Kidney epithelial cell (primary cell): ENCODE data around the gene TBXA2R. TPM values are rescaled to one million over a fixed set of nuclear protein-coding genes. Genes with fewer than 3 reads are reported as not detected.

Source experiments
- DNase-seq: peaks from one replicate; pipeline ENCODE4 v3.0.0-alpha.2; 2010; ENCODE audit warnings: low read depth
- H3K27me3 ChIP-seq: 2 replicates; pipeline ENCODE4 v1.6.0; 2011; ENCODE audit warnings: low read length; ENCODE audit not compliant: control insufficient read depth, insufficient read depth
- H3K36me3 ChIP-seq: 2 replicates; pipeline ENCODE4 v1.5.1; 2011; ENCODE audit warnings: low read length; ENCODE audit not compliant: control insufficient read depth, insufficient read depth
- H3K4me3 ChIP-seq: 2 replicates; pipeline ENCODE4 v1.5.1; 2011; ENCODE audit warnings: low read depth, mild to moderate bottlenecking, control low read depth, low read length
- total RNA-seq: library from RNA; depleted of rRNA; stranded (reverse); fragments of >200 nt; gene quantifications from 2 replicates; pipeline ENCODE4 v1.2.3, GENCODE V29; 2015
- TF ChIP-seq, protein P1 (sequence below): IDR thresholded peaks from 2 replicates; pipeline ENCODE4 v1.5.1; 2011; ENCODE audit warnings: mild to moderate bottlenecking, moderate library complexity, low read length, control low read depth, inconsistent platforms; ENCODE audit not compliant: insufficient read depth, poor library complexity, severe bottlenecking

TBXA2R gene
- total RNA-seq, 1 donor from 2014 or later: 0.04 TPM

DNA sequence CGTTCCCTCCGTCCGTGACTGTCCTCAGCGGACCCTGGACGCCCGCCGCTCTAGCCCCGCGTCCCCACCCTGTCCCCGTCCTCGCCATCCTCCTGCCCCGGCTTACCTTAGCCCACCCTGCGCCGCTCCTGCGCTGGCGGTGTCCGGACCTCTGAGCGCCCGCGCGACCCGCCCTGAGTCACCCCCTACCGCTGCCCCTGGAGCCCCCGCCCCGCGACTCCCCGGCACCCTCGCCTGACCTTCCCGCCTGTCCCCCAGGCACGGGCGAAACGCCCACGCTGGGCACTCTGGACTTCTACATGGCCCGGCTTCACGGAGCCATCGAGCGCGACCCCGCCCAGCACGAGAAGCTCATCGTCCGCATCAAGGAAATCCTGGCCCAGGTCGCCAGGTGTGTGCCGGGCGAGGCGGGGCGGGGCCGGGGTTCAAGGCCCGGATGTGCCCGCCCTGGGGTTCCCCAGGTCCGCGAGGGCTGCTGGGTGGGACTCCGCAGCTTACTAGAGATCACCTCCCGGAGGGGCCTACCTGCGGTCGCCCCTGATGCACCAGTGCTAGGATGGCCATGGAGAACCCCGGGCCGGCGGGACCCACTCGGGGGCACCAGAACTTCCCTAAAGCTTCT lies 28.8 kb downstream of the TBXA2R start:
- H3K27me3 ChIP-seq: no peaks in the 10 kb centered on the region
- H3K36me3 ChIP-seq: no peaks in the 10 kb centered on the region
- TF ChIP-seq, protein P1, sequence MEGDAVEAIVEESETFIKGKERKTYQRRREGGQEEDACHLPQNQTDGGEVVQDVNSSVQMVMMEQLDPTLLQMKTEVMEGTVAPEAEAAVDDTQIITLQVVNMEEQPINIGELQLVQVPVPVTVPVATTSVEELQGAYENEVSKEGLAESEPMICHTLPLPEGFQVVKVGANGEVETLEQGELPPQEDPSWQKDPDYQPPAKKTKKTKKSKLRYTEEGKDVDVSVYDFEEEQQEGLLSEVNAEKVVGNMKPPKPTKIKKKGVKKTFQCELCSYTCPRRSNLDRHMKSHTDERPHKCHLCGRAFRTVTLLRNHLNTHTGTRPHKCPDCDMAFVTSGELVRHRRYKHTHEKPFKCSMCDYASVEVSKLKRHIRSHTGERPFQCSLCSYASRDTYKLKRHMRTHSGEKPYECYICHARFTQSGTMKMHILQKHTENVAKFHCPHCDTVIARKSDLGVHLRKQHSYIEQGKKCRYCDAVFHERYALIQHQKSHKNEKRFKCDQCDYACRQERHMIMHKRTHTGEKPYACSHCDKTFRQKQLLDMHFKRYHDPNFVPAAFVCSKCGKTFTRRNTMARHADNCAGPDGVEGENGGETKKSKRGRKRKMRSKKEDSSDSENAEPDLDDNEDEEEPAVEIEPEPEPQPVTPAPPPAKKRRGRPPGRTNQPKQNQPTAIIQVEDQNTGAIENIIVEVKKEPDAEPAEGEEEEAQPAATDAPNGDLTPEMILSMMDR: no peak
- no peak overlapping the region for H3K4me3 ChIP-seq
- no peak for DNase-seq

DNA sequence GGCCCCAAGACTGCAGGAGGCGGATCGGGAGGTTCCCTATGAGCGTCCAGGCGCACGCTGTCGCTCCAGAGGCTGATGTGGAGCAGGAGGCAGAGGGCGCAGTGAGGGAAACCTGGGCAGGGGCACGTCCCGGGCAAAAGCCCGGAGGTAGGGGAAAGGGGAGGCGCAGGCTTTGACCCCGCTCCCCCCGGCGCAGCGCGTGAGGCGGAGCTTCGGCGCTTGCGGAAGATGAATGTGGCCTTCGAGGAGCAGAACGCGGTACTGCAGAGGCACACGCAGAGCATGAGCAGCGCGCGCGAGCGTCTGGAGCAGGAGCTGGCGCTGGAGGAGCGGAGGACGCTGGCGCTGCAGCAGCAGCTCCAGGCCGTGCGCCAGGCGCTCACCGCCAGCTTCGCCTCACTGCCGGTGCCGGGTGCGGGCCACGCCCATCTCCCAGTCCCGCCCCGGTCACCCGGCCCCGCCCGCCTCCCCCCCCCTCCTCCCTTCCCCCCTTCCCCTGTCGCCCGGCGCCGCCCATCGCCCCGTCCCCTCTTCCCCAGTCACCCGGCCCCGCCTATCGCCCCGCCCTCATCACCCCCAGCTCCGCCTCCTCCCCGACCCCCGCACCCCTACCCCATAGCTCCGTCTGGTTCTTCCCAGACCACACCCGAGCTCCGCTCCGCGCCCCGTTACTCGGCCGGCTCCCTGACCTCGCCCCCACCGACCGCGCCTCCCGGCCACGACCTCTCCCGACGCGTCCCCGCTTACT lies 29.8 kb downstream of the TBXA2R start:
- DNase-seq: no peak
- Histone ChIP-seq H3K36me3 (no peaks in the 10 kb centered on the region), H3K27me3 (no peaks in the 10 kb centered on the region), H3K4me3 (no peak overlapping the region)
- TF ChIP-seq, protein P1: no peak

DNA sequence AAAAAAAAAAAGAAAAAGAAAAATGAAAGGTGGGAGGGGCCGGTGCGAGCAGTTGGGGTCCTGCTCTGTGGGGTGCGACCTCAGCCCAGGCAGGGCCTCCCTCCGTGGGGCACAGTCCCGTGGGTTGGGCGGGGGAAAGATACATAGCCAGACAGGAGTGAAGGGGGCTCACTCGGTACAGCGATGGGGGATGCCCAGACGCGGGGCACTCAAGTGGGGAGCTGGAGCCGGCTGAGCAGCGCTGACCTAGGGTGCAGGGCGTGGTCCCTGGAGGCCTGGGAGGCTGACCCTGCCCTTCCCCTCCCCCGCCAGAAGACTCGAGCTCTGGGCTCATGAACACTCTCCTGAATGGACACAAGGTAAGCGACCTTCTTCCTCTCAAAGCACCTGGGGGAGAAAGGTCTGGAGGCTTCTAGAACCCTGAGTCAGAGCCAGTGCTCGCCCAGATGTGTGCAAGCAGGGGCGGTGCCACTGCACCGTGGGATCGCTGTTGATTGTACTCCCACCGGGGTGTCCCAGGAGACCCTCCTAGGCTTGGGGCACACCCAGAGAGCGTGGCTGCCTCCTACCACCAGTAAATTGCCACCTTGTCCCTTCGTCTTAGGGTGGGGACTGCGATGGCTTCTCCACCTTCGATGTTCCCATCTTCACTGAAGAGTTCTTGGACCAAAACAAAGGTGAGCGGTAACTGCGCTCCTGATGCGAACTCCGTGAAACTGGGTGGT lies 30.6 kb downstream of the TBXA2R start:
- TF ChIP-seq, protein P1: no peak
- Histone ChIP-seq H3K36me3 (no peaks in the 10 kb centered on the region), H3K4me3 (no peak overlapping the region), H3K27me3 (no peaks in the 10 kb centered on the region)
- DNase-seq: no peak

DNA sequence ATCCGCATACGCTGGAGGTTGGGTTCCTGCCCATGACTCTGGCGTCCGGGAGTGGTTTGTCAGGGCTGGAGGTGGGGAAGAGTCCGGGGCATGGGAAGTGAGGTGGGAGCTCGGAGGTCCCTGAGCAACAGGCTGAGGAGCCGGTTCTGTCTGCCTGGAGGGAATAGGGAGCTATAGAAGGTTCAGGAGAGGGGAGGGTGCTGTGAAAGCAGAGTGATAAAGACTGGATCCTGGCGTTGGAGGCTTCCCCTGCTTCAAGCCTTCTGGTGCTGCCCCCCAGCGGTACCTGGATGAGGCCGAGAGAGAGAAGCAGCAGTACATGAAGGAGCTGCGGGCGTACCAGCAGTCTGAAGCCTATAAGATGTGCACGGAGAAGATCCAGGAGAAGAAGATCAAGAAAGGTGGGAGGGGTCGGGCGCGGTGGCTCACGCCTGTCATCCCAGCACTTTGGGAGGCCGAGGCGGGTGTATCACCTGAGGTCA lies 31.4 kb downstream of the TBXA2R start:
- Histone ChIP-seq H3K36me3 (no peaks in the 10 kb centered on the region), H3K27me3 (no peaks in the 10 kb centered on the region), H3K4me3 (no peak overlapping the region)
- no peak for DNase-seq
- TF ChIP-seq, protein P1: peak; percentile 38

DNA sequence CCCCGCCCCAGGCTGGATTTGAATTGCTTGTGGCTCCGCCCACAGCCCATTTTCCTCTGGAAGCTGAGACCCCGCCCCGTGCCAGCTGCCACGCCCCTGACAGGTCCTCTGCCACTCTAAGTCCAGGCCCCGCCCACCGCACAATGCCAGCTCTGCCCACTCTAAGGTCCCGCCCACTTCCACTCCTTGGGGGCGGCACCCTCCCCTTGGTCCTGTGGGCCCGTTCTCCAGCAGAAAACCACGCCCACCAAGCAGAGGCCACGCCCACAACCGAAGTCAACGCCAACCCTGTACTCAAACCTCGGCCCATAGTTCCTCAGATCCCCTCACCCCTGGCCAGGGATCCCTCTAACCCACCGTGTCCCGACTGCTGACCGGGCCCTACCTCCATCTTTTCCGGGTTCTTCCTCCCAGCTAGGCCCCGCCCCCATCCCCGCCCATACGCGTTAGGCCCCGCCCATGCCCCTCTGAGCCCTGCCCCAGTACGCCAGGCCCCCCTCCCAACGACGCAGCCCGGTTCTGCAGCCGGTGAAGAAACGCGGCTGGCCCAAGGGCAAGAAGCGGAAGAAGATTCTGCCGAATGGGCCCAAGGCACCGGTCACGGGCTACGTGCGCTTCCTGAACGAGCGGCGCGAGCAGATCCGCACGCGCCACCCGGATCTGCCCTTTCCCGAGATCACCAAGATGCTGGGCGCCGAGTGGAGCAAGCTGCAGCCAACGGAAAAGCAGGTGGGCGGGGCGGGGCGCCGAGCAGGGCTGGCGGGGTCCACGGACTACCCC lies 32.6 kb downstream of the TBXA2R start:
- peak overlapping the region; percentile 77 for H3K4me3 ChIP-seq
- DNase-seq: peak; percentile 80
- H3K27me3 ChIP-seq: no peaks in the 10 kb centered on the region
- TF ChIP-seq, protein P1: no peak
- no peaks in the 10 kb centered on the region for H3K36me3 ChIP-seq
